KBM-7 (cell line): ENCODE results near the gene CCR3.

Experiments
- DNase-seq: peaks from one replicate; pipeline ENCODE4 v3.0.0-alpha.2; 2015
- in situ Hi-C: fragments of 300-500 bp; cut with MboI; formaldehyde crosslinking; loops from 2 replicates; pipeline ENCODE4 v1.14.3; 2020; ENCODE audit warnings: low sequenced_read_pairs, low pct_unique_long_range_greater_than_20kb, mixed read lengths

CCR3 gene

DNA sequence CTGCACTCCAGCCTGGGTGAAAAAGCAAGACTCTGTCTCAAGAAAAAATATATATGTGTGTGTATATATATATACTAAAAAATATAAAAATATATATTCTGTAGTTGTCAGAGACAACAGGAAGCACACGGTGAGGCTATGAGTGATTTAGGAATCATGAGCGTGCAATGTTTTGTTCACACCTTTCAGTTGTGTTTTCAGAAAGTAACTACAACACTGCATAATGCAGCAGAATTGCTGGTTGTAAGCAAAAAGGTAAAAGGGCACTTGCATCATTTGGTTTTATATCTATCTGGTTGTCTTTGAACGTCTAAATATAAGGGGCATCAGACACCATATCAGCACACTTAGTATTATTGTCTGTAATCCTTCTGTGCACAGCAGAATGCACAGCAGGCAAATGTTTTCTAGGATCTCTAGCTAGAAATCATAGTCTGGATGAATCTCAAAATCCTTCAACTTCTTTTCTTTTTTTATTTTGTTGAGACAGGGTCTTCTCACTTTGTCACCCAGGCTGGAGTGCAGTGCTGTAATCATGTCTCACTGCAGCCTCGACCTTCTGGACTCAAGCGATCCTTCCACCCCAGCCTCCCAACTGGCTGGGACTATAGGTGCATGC, 44.8 kb downstream of the CCR3 start:
- no peak for DNase-seq
- in situ Hi-C loops, result no loop called here

- in situ Hi-C loops, result no loop called here
- no peak for DNase-seq
These were observed 47.3 kb downstream of the CCR3 start for GRCh38 chr3:46289551-46289950.

DNA sequence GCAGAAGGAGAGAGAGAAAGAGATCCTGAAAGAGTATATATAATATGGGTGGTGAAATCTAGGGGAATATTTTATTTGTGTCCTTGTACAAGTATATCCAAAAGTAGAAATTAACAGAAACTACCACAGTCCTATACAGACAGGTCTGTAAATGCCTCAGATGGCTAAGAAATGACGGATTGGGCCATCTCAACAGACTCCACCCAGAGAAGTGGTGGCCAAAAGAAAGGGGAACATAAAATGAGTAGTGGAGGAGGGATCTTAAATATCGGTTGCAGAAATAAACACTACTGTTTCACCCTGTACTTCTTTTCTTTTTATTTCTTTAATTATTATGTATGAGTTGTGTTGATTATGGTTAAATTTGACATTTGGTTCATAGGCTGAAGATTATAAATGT, 47.7 kb downstream of the CCR3 start:
- in situ Hi-C loops, result no loop called here
- no peak for DNase-seq

DNA sequence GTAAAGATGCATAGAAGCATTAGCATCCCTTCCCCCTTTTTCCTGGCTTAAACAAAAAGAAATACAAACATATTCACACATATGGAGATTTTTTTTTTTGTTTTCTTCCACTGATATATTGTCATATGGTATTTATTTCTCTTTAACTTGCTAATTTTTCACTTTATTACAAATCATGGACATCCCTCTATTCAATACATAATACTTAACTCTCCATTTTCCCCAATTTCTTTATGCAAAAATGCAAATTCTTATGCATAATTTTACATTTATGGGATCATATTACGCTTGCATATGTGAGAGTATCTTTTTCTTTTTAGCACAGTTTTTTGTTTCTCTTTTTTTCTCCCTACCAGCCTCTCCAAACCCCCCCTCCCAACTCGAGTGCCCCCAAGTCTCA, 48.8 kb downstream of the CCR3 start:
- in situ Hi-C loops, result no loop called here
- DNase-seq, result no peak

GRCh38 chr3:46293035-46293724, 50.9 kb downstream of the CCR3 start:
- DNase-seq, result peak; percentile 31
- in situ Hi-C loops, result no loop called here

GRCh38 chr3:46293991-46294833, 52.0 kb downstream of the CCR3 start:
- no peak for DNase-seq
- in situ Hi-C loops, result no loop called here

- in situ Hi-C loops, result no loop called here
- no peak for DNase-seq
These were observed 54.6 kb downstream of the CCR3 start for GRCh38 chr3:46296826-46297225.

DNA sequence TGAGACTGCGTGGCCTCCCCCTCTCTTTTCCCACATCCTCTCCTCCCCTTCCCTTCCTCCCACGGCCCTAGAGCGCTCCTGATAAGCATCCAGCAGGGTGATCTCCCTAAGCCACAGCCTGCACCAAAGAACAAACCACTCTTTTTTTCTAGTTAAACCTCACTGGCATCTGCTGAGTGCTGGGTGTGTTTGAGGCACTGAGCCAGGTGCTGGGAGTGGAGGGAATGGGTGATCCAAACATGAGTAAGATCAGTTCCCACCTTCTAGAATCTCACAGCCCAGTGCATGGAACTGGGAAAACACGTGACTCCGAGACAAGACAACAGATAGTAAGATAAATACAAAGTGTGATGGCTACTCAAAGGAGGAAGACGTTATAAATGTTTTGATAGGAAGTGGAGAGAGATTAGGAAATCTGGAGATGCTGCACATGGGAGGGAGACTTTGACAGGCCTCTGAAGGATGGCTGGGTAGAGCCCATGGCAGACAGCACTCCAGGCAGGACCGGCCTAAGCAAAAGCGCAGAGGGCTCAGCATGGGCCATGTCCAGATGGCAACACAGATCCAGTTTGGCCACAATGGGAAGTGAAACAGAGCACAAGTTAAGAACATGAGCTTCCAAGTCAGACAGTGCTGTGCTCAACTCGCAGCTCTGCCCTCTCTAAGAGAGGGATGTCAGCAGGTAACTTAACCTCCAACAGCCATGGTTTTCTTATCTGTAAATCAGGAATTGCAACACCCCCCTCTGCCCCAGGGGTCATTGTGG, 55.6 kb downstream of the CCR3 start:
- in situ Hi-C loops, result no loop called here
- DNase-seq, result peak; percentile 71

DNA sequence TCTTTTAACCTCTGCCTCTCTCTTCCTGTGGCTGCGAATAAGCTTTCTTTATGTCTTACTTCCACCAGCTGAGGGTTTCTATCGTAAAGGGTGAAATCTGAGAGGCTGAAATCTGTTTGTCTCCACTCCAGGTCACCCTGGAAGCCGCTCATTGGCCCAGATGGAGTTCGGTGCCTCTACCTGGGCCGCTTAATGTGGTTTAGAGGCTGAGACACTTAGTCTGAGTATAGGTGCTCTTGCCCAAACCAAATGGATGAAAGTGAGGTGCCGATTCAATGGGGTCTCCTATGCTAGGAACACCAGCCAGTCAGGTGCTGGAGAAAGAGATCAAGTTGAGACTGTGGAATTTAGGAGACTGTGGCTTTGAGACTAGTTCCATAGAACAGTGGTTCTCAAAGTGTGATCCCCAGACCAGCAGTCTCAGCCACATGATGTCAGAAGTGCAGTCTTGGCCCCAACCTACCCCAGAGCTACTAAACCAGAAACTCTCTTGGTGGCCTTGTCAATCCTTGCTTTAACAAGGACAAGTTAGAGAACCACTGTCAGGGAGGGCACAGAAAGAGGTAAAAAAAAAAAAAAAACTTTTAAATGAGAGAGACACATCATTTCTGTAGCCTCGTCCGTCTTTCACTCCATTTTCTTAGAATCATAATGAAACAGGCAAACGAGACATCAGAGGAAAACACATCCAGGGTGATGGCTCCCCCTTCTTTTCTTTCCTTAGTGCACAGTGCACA, 56.8 kb downstream of the CCR3 start:
- in situ Hi-C loops, result no loop called here
- DNase-seq, result no peak

DNA sequence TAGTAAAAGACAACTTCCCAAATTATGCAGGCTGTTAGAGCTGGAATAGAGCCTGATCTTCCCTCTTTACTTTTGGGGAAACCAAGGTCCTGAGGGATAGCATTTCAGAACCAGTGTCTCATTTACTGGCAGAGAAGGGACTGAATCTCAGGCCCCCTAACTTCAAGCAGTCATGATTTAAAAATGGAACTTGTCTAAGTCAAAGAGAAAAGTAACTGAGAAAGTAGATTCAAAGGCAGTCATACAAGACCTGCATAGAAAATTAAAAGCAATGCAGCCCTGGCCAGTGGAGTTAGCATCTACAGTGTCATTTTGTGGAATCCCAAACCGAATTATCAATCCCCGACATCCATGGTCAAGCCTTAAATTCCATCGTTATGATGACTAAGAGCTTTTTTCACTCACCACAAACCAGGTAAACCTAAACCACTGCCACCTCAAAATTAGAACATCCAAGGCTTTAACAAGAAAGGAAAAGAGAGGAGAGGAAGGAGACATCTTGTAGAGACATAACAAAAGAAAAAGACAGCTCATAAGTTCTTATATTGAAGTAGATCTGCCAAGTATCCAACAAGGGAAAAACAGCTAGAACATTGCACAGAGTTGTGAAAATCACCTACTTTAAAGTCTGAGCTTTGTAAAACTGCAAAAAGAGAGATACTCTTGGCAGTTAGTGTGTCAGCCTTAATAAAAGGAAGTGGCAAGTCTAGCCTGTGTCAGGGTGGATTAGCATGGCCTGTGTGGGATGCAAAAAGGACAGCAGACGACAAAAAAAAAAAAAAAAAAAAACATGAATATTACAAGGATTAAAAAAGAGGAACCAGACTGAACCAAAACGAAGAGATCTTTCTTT, 57.6 kb downstream of the CCR3 start:
- in situ Hi-C loops, result no loop called here
- DNase-seq, result peak; percentile 91

GRCh38 chr3:46300461-46300789, 58.2 kb downstream of the CCR3 start:
- in situ Hi-C loops, result no loop called here
- DNase-seq, result no peak

DNA sequence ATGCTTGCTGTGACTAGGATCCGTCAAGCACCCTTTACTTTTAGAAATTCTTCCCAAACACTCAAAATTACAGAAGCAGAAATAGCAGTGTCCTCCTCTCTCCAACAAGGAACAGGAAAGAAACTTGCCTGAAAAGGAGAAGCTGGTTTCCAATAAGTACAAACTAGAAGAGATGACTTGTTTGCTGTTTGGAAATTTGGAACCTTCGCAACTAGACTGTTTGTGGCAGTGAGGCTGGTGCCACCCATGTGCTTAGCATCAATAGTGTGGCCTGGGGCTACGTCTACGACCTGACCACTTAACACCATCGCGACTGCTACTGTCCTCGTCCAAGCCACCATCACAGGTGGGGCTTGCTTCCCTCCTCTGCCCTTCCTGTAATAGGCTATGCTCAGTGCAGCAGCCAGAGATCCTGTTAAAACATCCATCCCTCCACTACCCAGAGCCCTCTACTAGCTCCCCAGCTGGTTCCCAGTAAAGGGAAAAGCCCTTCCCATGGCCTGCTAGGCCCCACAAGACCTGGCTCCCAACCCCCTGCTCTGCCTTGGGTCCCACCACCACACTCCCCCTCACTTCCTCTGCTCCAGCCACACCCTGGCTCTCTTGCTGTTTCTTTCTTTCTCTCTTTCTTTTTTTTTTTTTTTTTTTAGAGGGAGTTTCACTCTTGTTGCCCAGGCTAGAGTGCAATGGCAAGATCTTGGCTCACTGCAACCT, 59.0 kb downstream of the CCR3 start:
- in situ Hi-C loops, result no loop called here
- DNase-seq, result peak; percentile 45

DNA sequence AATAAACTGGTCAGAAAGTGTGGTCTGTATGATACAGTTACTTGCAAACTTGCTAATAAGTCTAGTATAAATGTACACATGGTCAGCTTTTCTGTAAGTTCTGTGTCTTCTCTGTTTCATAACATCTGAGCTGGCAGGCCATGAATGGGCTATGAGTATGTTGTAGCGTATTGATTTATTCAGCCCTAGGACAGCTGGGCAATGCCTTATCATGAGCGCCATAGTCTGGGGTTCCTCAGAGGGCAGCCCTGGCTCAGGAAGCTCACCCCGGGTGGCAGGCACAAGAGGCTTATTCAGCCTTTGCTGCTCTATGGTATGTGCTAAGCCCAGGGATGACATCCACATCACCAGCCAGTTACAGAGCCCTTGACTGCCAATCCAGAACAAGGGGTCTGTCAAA, 61.0 kb downstream of the CCR3 start:
- DNase-seq, result no peak
- in situ Hi-C loops, result no loop called here

- in situ Hi-C loops, result no loop called here
These were observed 62.5 kb downstream of the CCR3 start for GRCh38 chr3:46304739-46305138.

GRCh38 chr3:46312991-46313390, 70.7 kb downstream of the CCR3 start:
- in situ Hi-C loops, result no loop called here
- DNase-seq, result peak; percentile 73

More at GRCh38 chr3:46304739-46305138, 62.5 kb downstream of the CCR3 start:
- no peak for DNase-seq

DNA sequence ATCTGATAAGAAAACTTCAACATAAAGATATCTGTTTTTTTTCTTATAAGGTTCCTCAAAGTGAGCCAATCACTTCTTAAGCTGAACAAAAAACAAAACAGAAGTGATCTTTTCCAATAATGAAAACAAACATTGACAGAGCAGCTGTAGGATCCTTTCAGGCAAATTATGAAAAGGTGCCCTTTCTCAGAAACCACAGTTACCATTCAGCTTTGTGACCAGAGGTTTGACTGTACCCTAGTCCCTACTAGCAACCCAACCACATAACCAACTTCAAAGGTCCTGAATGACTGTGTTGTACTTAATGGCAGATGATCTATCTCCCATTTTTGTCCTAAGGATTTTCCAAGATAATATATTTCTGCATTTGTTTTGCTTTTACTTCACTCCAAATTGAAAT, 72.3 kb downstream of the CCR3 start:
- no peak for DNase-seq
- in situ Hi-C loops, result no loop called here

GRCh38 chr3:46316206-46316605, 73.9 kb downstream of the CCR3 start:
- DNase-seq, result no peak
- in situ Hi-C loops, result no loop called here
